Stomach smooth muscle (tissue), 2 donors: ENCODE measurements around the gene PIK3R4.

ENCODE experiments used
- H3K27ac ChIP-seq: one replicate; pipeline ENCODE4 v1.7.0; 2013; ENCODE audit warnings: mild to moderate bottlenecking, low read length, inconsistent platforms
- H3K27me3 ChIP-seq, 2 donors: one replicate each; pipeline ENCODE4 v1.7.0; 2013; ENCODE audit warnings: low read length in 2 of 2; ENCODE audit not compliant: insufficient read depth in 2 of 2, control insufficient read depth in 1 of 2
- H3K36me3 ChIP-seq, 2 donors: one replicate each; pipeline ENCODE4 v1.7.0; 2013; ENCODE audit warnings: low read length in 2 of 2; ENCODE audit not compliant: control insufficient read depth in 2 of 2, insufficient read depth in 2 of 2
- H3K4me1 ChIP-seq: one replicate; pipeline ENCODE4 v1.7.0; 2013; ENCODE audit warnings: low read length; ENCODE audit not compliant: control insufficient read depth, insufficient read depth
- H3K4me3 ChIP-seq, 2 donors: one replicate each; pipeline ENCODE4 v1.7.0; 2013; ENCODE audit warnings: low read length in 2 of 2
- H3K9ac ChIP-seq, 2 donors: one replicate each; pipeline ENCODE4 v1.7.0; 2013; ENCODE audit warnings: low read length in 2 of 2, mild to moderate bottlenecking in 1 of 2
- H3K9me3 ChIP-seq, 2 donors: one replicate each; pipeline ENCODE4 v1.7.0; 2013; ENCODE audit warnings: low read length in 2 of 2; ENCODE audit not compliant: control insufficient read depth in 2 of 2
- donor health status: healthy.
- donor health status: Pancreatic carcinoma.

PIK3R4 gene

DNA sequence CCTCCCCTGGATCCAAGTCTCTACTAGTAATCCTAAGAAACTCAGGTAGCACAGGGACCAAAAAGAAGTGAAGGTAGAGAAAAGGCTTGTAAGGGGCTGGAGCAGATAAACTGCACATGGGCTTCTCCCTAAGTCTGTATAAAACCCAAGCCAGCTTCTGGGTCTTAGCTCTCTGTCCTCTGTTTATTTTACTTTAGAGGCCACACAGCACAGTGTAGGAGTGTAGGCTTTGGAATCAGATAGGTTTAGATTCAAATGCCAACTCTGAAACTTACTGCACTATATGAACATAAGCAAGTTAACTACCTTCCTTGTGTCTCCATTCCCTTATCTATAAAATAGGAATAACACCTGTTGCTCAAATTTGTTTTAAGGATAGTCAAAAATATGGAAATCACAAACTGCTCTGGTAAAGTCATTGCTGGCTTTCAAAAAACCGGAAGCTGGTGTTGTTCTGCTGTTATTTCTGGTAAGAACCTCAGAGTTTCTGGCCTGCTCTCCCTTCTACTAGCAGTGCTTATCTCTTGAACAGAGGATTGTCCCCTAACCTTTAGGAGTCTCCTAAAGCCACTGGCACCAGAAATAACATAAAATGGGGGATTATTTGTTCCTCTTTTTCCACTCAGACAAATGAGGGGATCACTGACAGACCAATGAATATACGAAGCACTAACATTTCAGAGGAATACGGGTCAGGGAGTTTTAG, 33.8 kb downstream of the PIK3R4 start:
- Histone ChIP-seq H3K27me3 (no peaks in the 10 kb centered on the region), H3K4me1 (no peaks in the 10 kb centered on the region), H3K9me3 (no peaks in the 10 kb centered on the region), H3K27ac (no peak overlapping the region), H3K9ac (no peak overlapping the region), H3K4me3 (no peak overlapping the region), H3K36me3 (peaks cover 2 to 12% of the 10 kb centered on the region in 2 donors)

DNA sequence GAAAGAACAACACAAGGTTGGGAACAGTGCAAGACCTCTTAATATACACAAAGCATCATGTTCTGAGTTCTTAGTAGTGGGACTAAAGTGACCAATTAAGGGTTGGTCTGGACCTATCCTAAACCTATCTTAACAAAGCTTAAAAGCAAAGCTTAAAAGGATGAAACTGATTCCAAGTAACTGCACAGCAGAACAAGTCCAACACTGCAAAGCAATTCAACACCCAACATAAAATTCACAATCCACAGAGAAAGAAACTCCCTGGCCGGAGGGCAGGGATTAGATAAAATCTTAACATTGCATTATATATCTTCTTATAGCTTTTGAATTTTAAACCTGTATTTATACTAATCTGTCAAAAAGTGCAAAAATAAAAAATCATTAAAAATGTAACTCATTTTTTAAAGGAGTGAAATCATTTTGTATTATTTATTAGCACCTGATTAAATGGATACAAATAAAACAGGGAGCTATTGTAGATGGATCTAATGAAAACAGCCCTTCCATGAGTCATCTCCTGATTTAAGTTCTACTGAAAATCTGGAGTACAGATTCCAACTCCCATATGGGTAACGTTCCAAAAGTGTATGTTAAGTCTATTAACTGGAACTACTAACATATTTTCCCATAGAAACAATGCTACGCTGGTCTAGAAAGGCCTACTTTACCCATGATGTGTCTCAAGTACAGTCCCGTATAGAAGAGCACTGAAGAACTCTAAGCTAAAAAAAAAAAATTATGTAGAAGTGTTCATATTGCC, 34.9 kb downstream of the PIK3R4 start:
- Histone ChIP-seq H3K36me3 (peaks cover 2 to 17% of the 10 kb centered on the region in 2 donors), H3K27me3 (no peaks in the 10 kb centered on the region), H3K4me3 (no peak overlapping the region), H3K4me1 (no peaks in the 10 kb centered on the region), H3K9ac (no peak overlapping the region), H3K9me3 (no peaks in the 10 kb centered on the region), H3K27ac (no peak overlapping the region)

DNA sequence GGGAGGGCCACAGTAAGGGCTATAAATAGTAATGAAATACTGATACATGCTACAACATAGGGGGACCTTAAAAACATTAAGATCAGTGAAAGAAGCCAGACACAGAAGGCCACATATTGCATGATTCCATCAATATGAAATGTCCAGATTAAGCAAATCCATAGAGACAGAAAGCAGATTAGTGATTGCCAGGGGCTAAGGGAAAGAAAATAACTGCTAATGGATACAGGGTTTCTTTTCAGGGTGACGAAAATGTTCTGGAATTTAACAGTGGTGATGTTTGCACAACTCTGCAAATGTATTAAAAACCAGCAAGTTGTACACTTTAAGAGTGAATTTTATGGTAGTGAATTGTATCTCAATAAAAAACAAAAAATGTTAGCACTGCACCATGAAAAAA, 37.0 kb downstream of the PIK3R4 start:
- Histone ChIP-seq H3K9me3 (no peaks in the 10 kb centered on the region), H3K9ac (no peak overlapping the region), H3K4me3 (no peak overlapping the region), H3K27me3 (no peaks in the 10 kb centered on the region), H3K4me1 (no peaks in the 10 kb centered on the region), H3K36me3 (peaks cover 3 to 16% of the 10 kb centered on the region in 2 donors), H3K27ac (no peak overlapping the region)

DNA sequence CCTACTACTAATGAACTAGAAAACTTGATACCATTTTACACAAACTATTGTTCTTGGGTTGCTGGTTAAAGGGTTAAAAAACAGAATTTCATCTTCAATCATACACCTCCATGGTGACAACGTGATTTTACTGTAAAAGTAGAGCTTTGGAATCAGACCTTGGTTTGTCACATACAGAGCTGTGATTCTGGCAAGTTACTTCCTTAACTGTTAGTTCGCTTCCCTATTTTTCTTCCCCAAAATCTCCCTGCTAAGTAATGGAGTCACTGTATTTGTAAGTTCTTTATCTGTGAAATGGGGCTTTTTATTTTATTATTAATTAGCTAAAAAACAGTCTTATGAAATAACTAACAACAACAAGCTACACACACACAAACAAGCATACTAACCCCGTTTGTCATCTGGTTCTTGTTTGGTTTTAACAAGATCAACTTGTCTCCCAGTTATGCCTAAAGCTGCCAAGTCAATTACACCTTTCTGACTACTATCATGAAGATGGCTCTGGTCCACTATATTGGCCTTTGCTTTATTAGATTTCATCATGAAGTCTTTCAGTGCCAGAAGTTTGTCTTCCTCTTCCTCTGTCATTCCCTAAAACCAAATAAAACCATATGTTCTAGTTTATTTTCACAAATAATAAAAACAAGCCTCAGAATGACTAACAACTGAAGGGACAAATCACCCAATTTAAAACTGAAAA, 38.6 kb downstream of the PIK3R4 start:
- Histone ChIP-seq H3K27me3 (no peaks in the 10 kb centered on the region), H3K9me3 (no peaks in the 10 kb centered on the region), H3K4me1 (no peaks in the 10 kb centered on the region), H3K27ac (no peak overlapping the region), H3K36me3 (peaks cover 10 to 17% of the 10 kb centered on the region in 2 donors), H3K9ac (no peak overlapping the region), H3K4me3 (no peak overlapping the region)

DNA sequence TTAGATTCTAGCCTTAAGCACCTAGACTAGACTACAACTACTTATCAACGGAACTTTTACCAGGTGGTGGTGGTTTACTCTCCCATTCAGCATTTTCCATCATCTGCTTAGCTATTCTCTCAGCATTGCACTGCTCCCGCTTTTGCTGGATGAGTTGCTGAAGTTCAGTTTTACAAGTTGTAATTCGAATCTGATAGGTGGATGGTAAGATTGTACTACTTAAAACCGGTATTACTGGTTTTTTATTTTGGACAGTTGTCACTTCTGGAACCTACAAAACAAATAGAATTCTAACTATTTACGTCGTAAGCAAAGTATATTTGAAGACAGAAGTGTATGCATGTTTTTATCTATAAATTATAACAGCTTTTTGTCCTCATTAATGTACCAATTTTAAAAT, 41.1 kb downstream of the PIK3R4 start:
- Histone ChIP-seq H3K36me3 (peaks cover 12 to 17% of the 10 kb centered on the region in 2 donors), H3K9me3 (no peaks in the 10 kb centered on the region), H3K27ac (no peak overlapping the region), H3K4me1 (no peaks in the 10 kb centered on the region), H3K9ac (no peak overlapping the region), H3K27me3 (no peaks in the 10 kb centered on the region), H3K4me3 (no peak overlapping the region)

DNA sequence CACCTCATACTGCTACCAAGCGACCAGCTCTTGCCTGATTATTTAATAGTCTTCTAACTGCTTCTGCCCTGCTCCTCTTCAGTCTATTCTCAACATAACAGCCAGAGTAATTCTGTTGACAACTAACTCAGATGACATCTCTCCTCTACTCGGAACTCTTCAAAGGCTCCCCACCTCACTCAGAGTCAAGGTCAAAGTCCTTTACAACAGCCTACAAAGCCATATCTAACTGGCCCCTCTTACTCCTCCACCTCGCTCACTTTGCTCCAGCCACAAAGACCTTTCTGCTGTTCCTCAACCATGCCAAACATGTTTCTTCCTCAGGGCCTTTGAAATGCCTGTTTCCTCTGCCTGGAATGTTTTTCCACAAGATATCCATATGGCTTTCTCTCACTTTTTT, 43.6 kb downstream of the PIK3R4 start:
- Histone ChIP-seq H3K4me3 (no peak overlapping the region), H3K36me3 (peaks cover 18 to 22% of the 10 kb centered on the region in 2 donors), H3K4me1 (no peaks in the 10 kb centered on the region), H3K27me3 (no peaks in the 10 kb centered on the region), H3K9ac (no peak overlapping the region), H3K27ac (no peak overlapping the region), H3K9me3 (no peaks in the 10 kb centered on the region)

DNA sequence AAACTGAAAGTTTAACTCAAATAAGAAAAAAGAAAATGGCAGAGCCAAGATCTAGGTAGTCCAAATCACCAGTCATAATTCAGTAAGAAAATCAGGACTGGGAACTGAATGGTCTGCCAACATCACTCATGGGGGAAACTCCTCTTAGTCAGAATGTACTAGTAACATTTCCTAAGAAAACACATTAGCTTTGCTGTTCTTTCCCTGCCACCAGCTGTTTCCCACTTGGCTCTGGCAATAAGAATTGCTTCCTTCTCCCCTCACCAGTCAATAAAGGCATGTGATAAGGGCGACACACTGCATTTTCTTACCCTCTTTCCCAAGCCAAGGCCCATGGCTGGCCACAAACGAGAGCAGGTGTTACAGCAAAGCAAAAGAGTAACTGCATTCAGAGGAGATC, 46.1 kb downstream of the PIK3R4 start:
- Histone ChIP-seq H3K27ac (no peak overlapping the region), H3K4me3 (no peak overlapping the region), H3K36me3 (peaks cover 13 to 18% of the 10 kb centered on the region in 2 donors)

DNA sequence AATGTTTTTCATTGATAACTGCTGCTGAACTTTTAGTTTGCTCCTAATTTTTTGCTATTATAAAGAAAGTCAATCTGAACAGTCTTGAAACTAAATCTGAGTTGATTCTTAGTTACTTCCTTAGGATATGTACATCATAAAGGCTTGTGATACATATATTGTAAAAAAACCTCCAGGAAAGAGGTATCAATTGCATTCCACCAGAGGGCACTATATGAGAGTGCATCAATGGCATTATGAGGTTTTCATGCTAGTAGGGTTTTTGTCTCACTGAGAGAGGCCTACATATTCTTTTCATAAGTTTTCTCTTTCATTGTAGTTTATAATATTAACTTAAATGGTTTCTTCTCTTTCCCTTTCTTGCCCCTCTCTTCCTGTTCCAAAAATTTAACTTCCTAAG, 46.9 kb downstream of the PIK3R4 start:
- H3K4me3 ChIP-seq: no peak overlapping the region
- H3K36me3 ChIP-seq: peaks cover 8 to 15% of the 10 kb centered on the region in 2 donors
- no peak overlapping the region for H3K27ac ChIP-seq
- no peaks in the 10 kb centered on the region for H3K27me3 ChIP-seq
- no peaks in the 10 kb centered on the region for H3K4me1 ChIP-seq
- H3K9ac ChIP-seq: no peak overlapping the region
- no peaks in the 10 kb centered on the region for H3K9me3 ChIP-seq

More for the DNA sequence above, 46.1 kb downstream of the PIK3R4 start:
- Histone ChIP-seq H3K9me3 (no peaks in the 10 kb centered on the region), H3K4me1 (no peaks in the 10 kb centered on the region), H3K9ac (no peak overlapping the region), H3K27me3 (no peaks in the 10 kb centered on the region)

DNA sequence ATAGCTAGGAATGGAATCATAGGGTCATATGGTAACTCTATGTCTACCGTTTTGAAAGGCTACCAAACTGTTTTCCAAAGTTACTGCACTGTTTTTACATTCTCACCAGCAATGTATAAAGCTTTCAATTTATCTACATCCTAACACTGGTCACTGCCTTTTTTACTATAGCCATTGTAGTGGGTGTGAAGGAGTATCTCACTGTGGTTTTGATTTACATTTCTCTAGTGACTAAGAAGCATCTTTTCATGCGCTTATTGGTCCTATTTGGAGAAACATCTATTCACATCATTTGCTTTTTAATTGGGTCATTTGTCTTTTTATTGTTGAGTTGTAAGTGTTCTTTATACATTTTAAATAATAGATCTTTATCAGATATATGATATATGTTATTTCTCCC, 53.3 kb downstream of the PIK3R4 start:
- H3K9ac ChIP-seq: no peak overlapping the region
- H3K9me3 ChIP-seq: no peaks in the 10 kb centered on the region
- H3K4me1 ChIP-seq: no peaks in the 10 kb centered on the region
- no peak overlapping the region for H3K27ac ChIP-seq
- no peaks in the 10 kb centered on the region for H3K27me3 ChIP-seq
- no peak overlapping the region for H3K4me3 ChIP-seq
- H3K36me3 ChIP-seq: peaks cover 6 to 19% of the 10 kb centered on the region in 2 donors

DNA sequence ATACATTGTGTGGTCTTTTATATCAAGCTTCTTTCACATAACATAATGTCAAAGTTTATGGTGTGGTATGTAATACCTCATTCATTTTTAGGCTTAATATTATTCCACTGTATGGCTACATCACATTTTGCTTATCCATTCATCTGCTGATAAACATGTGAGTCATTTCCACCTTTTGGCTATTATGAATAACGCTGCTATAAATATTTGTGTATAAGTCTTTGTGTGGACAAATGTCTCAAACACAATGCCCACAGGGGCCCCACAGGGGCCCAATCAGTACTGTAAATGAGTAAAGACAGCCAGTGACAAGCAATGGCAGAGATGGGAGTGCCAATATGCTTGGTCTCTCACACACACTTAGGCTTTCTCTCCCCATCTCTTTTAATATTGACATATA, 54.2 kb downstream of the PIK3R4 start:
- Histone ChIP-seq H3K9ac (no peak overlapping the region), H3K27ac (no peak overlapping the region), H3K36me3 (peaks cover 6 to 19% of the 10 kb centered on the region in 2 donors), H3K9me3 (no peaks in the 10 kb centered on the region), H3K4me1 (no peaks in the 10 kb centered on the region), H3K27me3 (no peaks in the 10 kb centered on the region), H3K4me3 (no peak overlapping the region)
